ENCODE data around the gene SLCO2B1.

Gene SLCO2B1

GRCh38 chr11:75112200-75112599 lies 38.7 kb upstream of the SLCO2B1 start:
- no peak for DNase-seq (ENCODE audit: low read depth)
- TF ChIP-seq CTCF (IDR thresholded peaks at IDR 0.05; ENCODE audit: low read depth, low read length, missing control alignments) = no peak
- H3K4me3 ChIP-seq (ENCODE audit: low read depth, low read length) = no peak overlapping the region

- DNase-seq (ENCODE audit: low read depth) = no peak
- TF ChIP-seq CTCF (IDR thresholded peaks at IDR 0.05; ENCODE audit: low read depth, low read length, missing control alignments) = no peak
- H3K4me3 ChIP-seq (ENCODE audit: low read depth, low read length) = no peak overlapping the region
Measured at GRCh38 chr11:75113030-75113429, 37.9 kb upstream of the SLCO2B1 start.

GRCh38 chr11:75114465-75114864 lies 36.4 kb upstream of the SLCO2B1 start:
- no peak for TF ChIP-seq CTCF (IDR thresholded peaks at IDR 0.05; ENCODE audit: low read depth, low read length, missing control alignments)
- no peak for DNase-seq (ENCODE audit: low read depth)
- no peak overlapping the region for H3K4me3 ChIP-seq (ENCODE audit: low read depth, low read length)

DNA sequence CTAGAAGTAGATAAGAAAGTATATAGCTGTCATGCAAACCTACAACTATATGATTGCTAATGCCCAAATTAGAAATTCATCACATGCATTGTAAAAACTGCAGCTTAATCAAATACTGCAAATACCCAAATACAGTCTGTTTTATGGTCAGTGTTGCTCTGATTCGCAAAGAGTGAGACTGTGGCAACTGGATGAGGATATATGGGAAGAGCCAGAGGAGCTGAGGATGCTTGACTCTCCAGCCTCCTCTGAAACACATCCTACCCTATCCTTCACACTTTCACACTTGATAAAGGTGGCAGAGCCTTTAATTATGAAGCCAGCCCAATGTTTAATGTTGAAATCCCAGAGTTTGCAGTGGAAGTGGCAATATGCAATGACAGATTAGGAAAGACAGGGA lies 32.3 kb upstream of the SLCO2B1 start:
- no peak for TF ChIP-seq CTCF (IDR thresholded peaks at IDR 0.05; ENCODE audit: low read depth, low read length, missing control alignments)
- DNase-seq (ENCODE audit: low read depth) = no peak
- H3K4me3 ChIP-seq (ENCODE audit: low read depth, low read length) = no peak overlapping the region

DNA sequence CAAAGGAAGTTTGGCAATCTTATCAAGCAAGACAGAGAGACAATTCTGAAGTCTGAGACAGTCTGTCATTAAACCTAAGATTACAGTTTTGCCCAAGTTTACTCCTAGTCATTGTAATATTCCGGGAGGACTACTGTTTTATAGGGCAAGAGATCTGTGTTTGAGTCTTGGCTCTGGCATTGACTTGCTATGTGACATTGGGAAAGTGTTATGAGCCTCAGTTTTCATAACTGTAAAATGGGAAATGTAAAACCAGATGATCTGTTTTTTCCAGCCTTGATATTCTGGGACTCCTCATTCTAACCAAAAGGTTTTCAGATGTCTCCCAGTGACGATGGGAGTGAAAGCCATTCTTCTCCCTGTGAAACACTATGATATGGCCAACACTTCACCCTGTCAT lies 24.3 kb upstream of the SLCO2B1 start:
- no peak for TF ChIP-seq CTCF (IDR thresholded peaks at IDR 0.05; ENCODE audit: low read depth, low read length, missing control alignments)
- DNase-seq (ENCODE audit: low read depth) = no peak
- no peak overlapping the region for H3K4me3 ChIP-seq (ENCODE audit: low read depth, low read length)

- TF ChIP-seq CTCF (IDR thresholded peaks at IDR 0.05; ENCODE audit: low read depth, low read length, missing control alignments) = no peak
- H3K4me3 ChIP-seq (ENCODE audit: low read depth, low read length) = no peak overlapping the region
- DNase-seq (ENCODE audit: low read depth) = no peak
Measured at GRCh38 chr11:75132080-75132479, 18.8 kb upstream of the SLCO2B1 start.

DNA sequence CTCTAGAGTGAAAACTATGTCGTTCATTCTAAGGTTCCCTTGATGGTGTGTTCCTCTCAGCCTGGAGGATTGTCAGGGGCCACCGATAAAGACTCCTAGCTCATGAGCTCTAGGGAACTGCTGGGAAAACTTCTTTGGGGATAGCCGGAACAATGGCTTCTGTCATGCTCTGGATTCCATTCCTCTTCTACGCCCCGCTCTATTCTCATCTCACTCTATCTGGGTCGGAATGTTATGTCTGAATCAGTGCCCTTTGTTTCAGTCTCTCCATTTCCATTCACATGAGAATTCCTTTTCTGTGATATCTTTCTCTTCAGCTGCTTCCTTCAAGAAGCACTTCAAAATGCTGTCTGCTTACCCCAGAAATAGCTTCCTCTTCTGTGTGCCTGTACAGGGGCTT lies 16.9 kb upstream of the SLCO2B1 start:
- no peak for DNase-seq (ENCODE audit: low read depth)
- TF ChIP-seq CTCF (IDR thresholded peaks at IDR 0.05; ENCODE audit: low read depth, low read length, missing control alignments) = no peak
- H3K4me3 ChIP-seq (ENCODE audit: low read depth, low read length) = no peak overlapping the region

Measured in GM12864 (cell line).